ENCODE data around the gene ANKS4B. TPM values are rescaled to one million over a fixed set of nuclear protein-coding genes. Genes with fewer than 3 reads are reported as not detected.

The ANKS4B gene
- total RNA-seq (2021; ENCODE audit: unreplicated experiment) = not detected
- not detected for polyA plus RNA-seq (2012; ENCODE audit: insufficient read length)
- Bru-seq, nascent RNA = percentile 10 among the genes with signal in this experiment
- BruChase-seq, experiment 1, labeled RNA remaining after a 2-hour chase = percentile 12 among the genes with signal in this experiment
- BruChase-seq, experiment 2, labeled RNA remaining after a 6-hour chase = not detected
- long read RNA-seq = 0 reads

- no TSS peak for BruUV-seq (replicated peaks)
- H3K4me1 ChIP-seq (ENCODE audit: control insufficient read depth, insufficient read depth, low read length) = no peaks in the 10 kb centered on the region
- ChIA-PET POLR2A (interaction anchor here (0.6 kb wide), 1 partner anchor 9 kb away, joined by 3 read pairs; no protein-coding TSS in a partner anchor), CTCF (no interaction called here)
- H3K4me3 ChIP-seq (ENCODE audit: low read depth in 2 of 2, low read length in 2 of 2) = no peak within 1 kb of the TSS
- H3K27ac ChIP-seq (ENCODE audit: low read length) = no peak within 1 kb of the TSS
- no peaks in the 10 kb centered on the region for H3K9me3 ChIP-seq (ENCODE audit: control insufficient read depth, insufficient read depth, low read depth, low read length)
- H3K27me3 ChIP-seq (ENCODE audit: control insufficient read depth, insufficient read depth, low read length) = peaks cover 22% of the 10 kb centered on the region; the same call in 1 of the 2 replicates
- no peak for ATAC-seq
- TF ChIP-seq, protein P1, sequence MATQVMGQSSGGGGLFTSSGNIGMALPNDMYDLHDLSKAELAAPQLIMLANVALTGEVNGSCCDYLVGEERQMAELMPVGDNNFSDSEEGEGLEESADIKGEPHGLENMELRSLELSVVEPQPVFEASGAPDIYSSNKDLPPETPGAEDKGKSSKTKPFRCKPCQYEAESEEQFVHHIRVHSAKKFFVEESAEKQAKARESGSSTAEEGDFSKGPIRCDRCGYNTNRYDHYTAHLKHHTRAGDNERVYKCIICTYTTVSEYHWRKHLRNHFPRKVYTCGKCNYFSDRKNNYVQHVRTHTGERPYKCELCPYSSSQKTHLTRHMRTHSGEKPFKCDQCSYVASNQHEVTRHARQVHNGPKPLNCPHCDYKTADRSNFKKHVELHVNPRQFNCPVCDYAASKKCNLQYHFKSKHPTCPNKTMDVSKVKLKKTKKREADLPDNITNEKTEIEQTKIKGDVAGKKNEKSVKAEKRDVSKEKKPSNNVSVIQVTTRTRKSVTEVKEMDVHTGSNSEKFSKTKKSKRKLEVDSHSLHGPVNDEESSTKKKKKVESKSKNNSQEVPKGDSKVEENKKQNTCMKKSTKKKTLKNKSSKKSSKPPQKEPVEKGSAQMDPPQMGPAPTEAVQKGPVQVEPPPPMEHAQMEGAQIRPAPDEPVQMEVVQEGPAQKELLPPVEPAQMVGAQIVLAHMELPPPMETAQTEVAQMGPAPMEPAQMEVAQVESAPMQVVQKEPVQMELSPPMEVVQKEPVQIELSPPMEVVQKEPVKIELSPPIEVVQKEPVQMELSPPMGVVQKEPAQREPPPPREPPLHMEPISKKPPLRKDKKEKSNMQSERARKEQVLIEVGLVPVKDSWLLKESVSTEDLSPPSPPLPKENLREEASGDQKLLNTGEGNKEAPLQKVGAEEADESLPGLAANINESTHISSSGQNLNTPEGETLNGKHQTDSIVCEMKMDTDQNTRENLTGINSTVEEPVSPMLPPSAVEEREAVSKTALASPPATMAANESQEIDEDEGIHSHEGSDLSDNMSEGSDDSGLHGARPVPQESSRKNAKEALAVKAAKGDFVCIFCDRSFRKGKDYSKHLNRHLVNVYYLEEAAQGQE (IDR thresholded peaks at IDR 0.05; ENCODE audit: insufficient read depth in 1 of 2, low read depth in 2 of 2, low read length in 1 of 2) = no peak
- TF ChIP-seq SIN3A (IDR thresholded peaks at IDR 0.05; ENCODE audit: borderline replicate concordance, insufficient read depth, low read depth, low read length) = no peak
- TF ChIP-seq, protein P2, sequence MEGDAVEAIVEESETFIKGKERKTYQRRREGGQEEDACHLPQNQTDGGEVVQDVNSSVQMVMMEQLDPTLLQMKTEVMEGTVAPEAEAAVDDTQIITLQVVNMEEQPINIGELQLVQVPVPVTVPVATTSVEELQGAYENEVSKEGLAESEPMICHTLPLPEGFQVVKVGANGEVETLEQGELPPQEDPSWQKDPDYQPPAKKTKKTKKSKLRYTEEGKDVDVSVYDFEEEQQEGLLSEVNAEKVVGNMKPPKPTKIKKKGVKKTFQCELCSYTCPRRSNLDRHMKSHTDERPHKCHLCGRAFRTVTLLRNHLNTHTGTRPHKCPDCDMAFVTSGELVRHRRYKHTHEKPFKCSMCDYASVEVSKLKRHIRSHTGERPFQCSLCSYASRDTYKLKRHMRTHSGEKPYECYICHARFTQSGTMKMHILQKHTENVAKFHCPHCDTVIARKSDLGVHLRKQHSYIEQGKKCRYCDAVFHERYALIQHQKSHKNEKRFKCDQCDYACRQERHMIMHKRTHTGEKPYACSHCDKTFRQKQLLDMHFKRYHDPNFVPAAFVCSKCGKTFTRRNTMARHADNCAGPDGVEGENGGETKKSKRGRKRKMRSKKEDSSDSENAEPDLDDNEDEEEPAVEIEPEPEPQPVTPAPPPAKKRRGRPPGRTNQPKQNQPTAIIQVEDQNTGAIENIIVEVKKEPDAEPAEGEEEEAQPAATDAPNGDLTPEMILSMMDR (IDR thresholded peaks at IDR 0.05) = no peak
- TF ChIP-seq TCF7L2 (IDR thresholded peaks at IDR 0.05; ENCODE audit: low read depth, low read length) = no peak
- TF ChIP-seq POLR2AphosphoS5 (IDR thresholded peaks at IDR 0.05; ENCODE audit: low read depth, low read length) = no peak
- DNase-seq (ENCODE audit: low read depth, low spot score) = no peak
- in situ Hi-C loops (cut with HindIII; ENCODE audit: low pct_unique_long_range_greater_than_20kb, low sequenced_read_pairs) = no loop called here
- intact Hi-C loops (cut with micrococcal nuclease; ENCODE audit: unreplicated experiment) = no loop called here
- no peaks in the 10 kb centered on the region for H3K36me3 ChIP-seq (ENCODE audit: control insufficient read depth, insufficient read depth, low read length)
Measured at GRCh38 chr16:21233521-21234150, at the start of gene ANKS4B. ANKS4B (plus strand) TSS chr16:21233699; CDS start chr16:21233738, 39 bp downstream.

GRCh38 chr16:21183995-21184394 lies 49.5 kb upstream of the ANKS4B start:
- DNase-seq (ENCODE audit: low read depth, low spot score) = no peak
- H3K36me3 ChIP-seq (ENCODE audit: control insufficient read depth, insufficient read depth, low read length) = no peaks in the 10 kb centered on the region
- no TSS peak for BruUV-seq (replicated peaks)
- no peak overlapping the region for H3K27ac ChIP-seq (ENCODE audit: low read length)
- H3K4me3 ChIP-seq (ENCODE audit: low read depth in 2 of 2, low read length in 2 of 2) = no peak overlapping the region
- intact Hi-C loops (cut with micrococcal nuclease; ENCODE audit: unreplicated experiment) = no loop called here
- in situ Hi-C loops (cut with HindIII; ENCODE audit: low pct_unique_long_range_greater_than_20kb, low sequenced_read_pairs) = loop anchor here (25.0 kb wide), 1 partner anchor 103 kb away; the partner anchor contains the start of gene CRYM
- TF ChIP-seq, protein P1 (IDR thresholded peaks at IDR 0.05; ENCODE audit: insufficient read depth in 1 of 2, low read depth in 2 of 2, low read length in 1 of 2) = no peak
- ChIA-PET CTCF (interaction anchor here (0.7 kb wide), 1 partner anchor 34 kb away, joined by 4 read pairs; no protein-coding TSS in a partner anchor), POLR2A (no interaction called here)
- ATAC-seq = no peak
- no peaks in the 10 kb centered on the region for H3K27me3 ChIP-seq (ENCODE audit: control insufficient read depth, insufficient read depth, low read length)
- H3K4me1 ChIP-seq (ENCODE audit: control insufficient read depth, insufficient read depth, low read length) = 0 out of 2 replicates have a peak, but pooled peaks cover 4% of the 10 kb centered on the region
- H3K9me3 ChIP-seq (ENCODE audit: control insufficient read depth, insufficient read depth, low read depth, low read length) = no peaks in the 10 kb centered on the region
